ENCODE results near the gene DCAF16. TPM values are rescaled to one million over a fixed set of nuclear protein-coding genes. Genes with fewer than 3 reads are reported as not detected.
A peak's percentile ranks its signal among the peaks of the same experiment; 100 is the strongest.

The DCAF16 gene
- total RNA-seq, 1 experiment from 2014 or later, result 46.2 TPM

DNA sequence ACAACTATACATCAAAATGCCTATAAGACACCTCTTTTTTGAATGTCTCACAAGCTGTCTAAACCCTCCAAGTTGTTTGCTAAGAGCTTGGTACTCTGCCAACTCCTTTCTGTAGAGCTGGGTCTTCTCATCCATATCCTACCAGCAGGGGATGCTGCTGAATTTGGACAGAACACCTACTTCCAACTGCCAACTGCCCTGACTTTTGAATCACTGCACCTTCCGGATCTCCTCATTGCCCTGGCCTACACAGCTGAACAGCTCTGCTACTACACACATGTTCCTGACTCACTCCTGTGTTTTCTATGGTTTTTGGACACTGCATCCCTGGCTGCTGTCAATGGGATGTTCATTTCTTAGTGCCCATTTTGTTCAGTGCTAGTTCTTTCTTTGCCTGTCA is 47.8 kb downstream of the DCAF16 start:
- Histone ChIP-seq H3K4me2 (ENCODE audit: insufficient read depth, insufficient read length, low read length) (no peak overlapping the region), H3K27me3 (ENCODE audit: insufficient read depth, low read length) (no peaks in the 10 kb centered on the region), H4K8ac (replicated peaks; ENCODE audit: insufficient read length, low read depth, low read length) (no peak overlapping the region), H3K23ac (ENCODE audit: insufficient read length, low read depth, low read length) (no peak overlapping the region), H2BK15ac (ENCODE audit: low read depth, low read length) (no peak overlapping the region), H2AFZ (ENCODE audit: low read length) (no peak overlapping the region), H3K27ac (ENCODE audit: insufficient read length, low read depth, low read length) (no peak overlapping the region), H3K4ac (ENCODE audit: low read depth, low read length) (no peak overlapping the region), H2AK5ac (ENCODE audit: insufficient read length, low read length) (no peak overlapping the region), H3K18ac (ENCODE audit: insufficient read length, low read depth, low read length) (no peak overlapping the region), H3K79me2 (ENCODE audit: insufficient read depth, low read length) (no peaks in the 10 kb centered on the region), H3T11ph (ENCODE audit: low read length) (no peak overlapping the region), H2BK20ac (ENCODE audit: low read depth, low read length, poor library complexity, severe bottlenecking) (no peak overlapping the region), H2BK120ac (ENCODE audit: low read depth, low read length, poor library complexity, severe bottlenecking) (no peak overlapping the region), H4K20me1 (ENCODE audit: control insufficient read depth, insufficient read depth, insufficient read length) (no peaks in the 10 kb centered on the region), H3K9ac (ENCODE audit: extremely low read depth, insufficient read length, low read length) (no peak overlapping the region), H3K14ac (ENCODE audit: insufficient read depth, low read length) (no peak overlapping the region), H3K79me1 (ENCODE audit: insufficient read depth, low read depth, low read length, poor library complexity, severe bottlenecking) (no peaks in the 10 kb centered on the region), H3K9me3 (ENCODE audit: control insufficient read depth, low read depth, low read length) (peaks cover 4% of the 10 kb centered on the region), H3K4me1 (ENCODE audit: insufficient read depth, low read length) (peaks cover 5% of the 10 kb centered on the region; the same call in 1 of the 2 replicates), H2BK12ac (ENCODE audit: insufficient read length, low read depth, low read length) (no peak overlapping the region), H4K91ac (ENCODE audit: insufficient read length, low read depth, low read length) (no peak overlapping the region), H4K5ac (ENCODE audit: insufficient read length, low read depth, low read length) (no peak overlapping the region), H3K56ac (ENCODE audit: insufficient read length, low read depth, low read length) (no peak overlapping the region), H3K23me2 (ENCODE audit: insufficient read length, low read depth, low read length, poor library complexity, severe bottlenecking) (no peaks in the 10 kb centered on the region), H2BK5ac (ENCODE audit: insufficient read length, low read length) (no peak overlapping the region)
- peaks cover 12 to 18% of the 10 kb centered on the region in 2 experiments; a peak in 4 of 5 replicates for H3K9me3 Mint-ChIP-seq
- H3K36me3 Mint-ChIP-seq (ENCODE audit: insufficient read depth in 1 of 3, low read depth in 3 of 3), result peaks cover 0 to 11% (median 8%) of the 10 kb centered on the region in 3 experiments; a peak in 1 of 7 replicates
- H3K27me3 Mint-ChIP-seq (ENCODE audit: low read depth), result peaks cover 3% of the 10 kb centered on the region
- TF ChIP-seq, protein P1, sequence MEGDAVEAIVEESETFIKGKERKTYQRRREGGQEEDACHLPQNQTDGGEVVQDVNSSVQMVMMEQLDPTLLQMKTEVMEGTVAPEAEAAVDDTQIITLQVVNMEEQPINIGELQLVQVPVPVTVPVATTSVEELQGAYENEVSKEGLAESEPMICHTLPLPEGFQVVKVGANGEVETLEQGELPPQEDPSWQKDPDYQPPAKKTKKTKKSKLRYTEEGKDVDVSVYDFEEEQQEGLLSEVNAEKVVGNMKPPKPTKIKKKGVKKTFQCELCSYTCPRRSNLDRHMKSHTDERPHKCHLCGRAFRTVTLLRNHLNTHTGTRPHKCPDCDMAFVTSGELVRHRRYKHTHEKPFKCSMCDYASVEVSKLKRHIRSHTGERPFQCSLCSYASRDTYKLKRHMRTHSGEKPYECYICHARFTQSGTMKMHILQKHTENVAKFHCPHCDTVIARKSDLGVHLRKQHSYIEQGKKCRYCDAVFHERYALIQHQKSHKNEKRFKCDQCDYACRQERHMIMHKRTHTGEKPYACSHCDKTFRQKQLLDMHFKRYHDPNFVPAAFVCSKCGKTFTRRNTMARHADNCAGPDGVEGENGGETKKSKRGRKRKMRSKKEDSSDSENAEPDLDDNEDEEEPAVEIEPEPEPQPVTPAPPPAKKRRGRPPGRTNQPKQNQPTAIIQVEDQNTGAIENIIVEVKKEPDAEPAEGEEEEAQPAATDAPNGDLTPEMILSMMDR (conservative IDR thresholded peaks at IDR 0.05), result 0 out of 3 replicates have a peak, but pooled peaks have one; percentile 35
- H3K4me1 Mint-ChIP-seq, result peaks cover 9 to 13% of the 10 kb centered on the region in 2 experiments
- no peak overlapping the region for H3K27ac Mint-ChIP-seq
- no peak overlapping the region for H3K4me3 Mint-ChIP-seq
- no CpG with 5 or more reads among the region's 1 CpG for WGBS (ENCODE audit: extremely low coverage, insufficient read length, low lambda C conversion rate)
- DNase-seq, result no peak

Measured in H9 (cell line).